ENCODE results near the gene CENPU.

The CENPU gene

DNA sequence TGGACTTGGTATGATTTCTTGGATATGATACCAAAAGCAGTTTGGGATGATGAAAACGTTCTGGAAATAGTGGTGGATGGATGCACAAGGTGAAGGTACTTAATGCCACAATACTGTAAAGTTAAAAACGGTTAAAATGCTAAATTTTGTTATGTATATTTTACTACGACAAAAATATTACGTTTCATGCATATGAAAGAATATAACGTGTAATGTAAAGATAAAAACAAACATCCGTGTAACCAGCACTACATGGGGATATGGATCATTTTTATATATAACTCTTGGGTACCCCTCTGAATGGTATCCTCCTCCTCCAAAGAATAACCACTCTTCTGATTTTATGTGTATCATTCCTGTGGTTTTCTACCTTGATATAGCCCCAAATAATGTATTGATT lies 862 bp upstream of the CENPU start:
- ChIA-PET POLR2A (no interaction called here), CTCF (interaction anchor here (1.0 to 1.7 kb wide), 5 partner anchors 11 to 472 kb away, joined by 3 to 9 read pairs (median 3); no protein-coding TSS in a partner anchor)
- 0% methylated on average over 1 of the region's 6 CpGs for WGBS (ENCODE audit: insufficient coverage)
- Histone ChIP-seq H3K4me1 (ENCODE audit: control extremely low read depth in 1 of 4, control insufficient read depth in 4 of 4, insufficient read depth in 4 of 4, low read length in 3 of 4) (peaks cover 4 to 36% (median 21%) of the 10 kb centered on the region in 4 experiments), H3K27ac (ENCODE audit: insufficient read depth in 1 of 2, low read depth in 1 of 2, low read length in 2 of 2, poor library complexity in 1 of 2, severe bottlenecking in 2 of 2) (peak overlapping the region in 1 of 2 experiments; percentile 65), H3K36me3 (ENCODE audit: control insufficient read depth in 4 of 4, insufficient read depth in 4 of 4, low read length in 3 of 4) (peaks cover 0 to 17% (median 2%) of the 10 kb centered on the region in 4 experiments), H3K9me3 (ENCODE audit: control extremely low read depth in 1 of 5, control insufficient read depth in 4 of 5, insufficient read depth in 2 of 5, low read depth in 1 of 5, low read length in 4 of 5) (no peaks in the 10 kb centered on the region), H3K27me3 (replicated peaks in 2 of 5; ENCODE audit: control insufficient read depth in 4 of 5, insufficient read depth in 5 of 5, low read length in 4 of 5) (no peaks in the 10 kb centered on the region), H3K4me3 (ENCODE audit: control insufficient read depth in 1 of 7, extremely low read depth in 1 of 7, insufficient read depth in 4 of 7, low read depth in 2 of 7, low read length in 6 of 7) (peak overlapping the region in 6 of 7 experiments; percentile 48 to 99 (median 96))
- no peak for DNase-seq

GRCh38 chr4:184732126-184732525 lies 1.8 kb downstream of the CENPU start:
- Histone ChIP-seq H3K4me3 (ENCODE audit: control insufficient read depth in 1 of 7, extremely low read depth in 1 of 7, insufficient read depth in 4 of 7, low read depth in 2 of 7, low read length in 6 of 7) (peak overlapping the region in 4 of 7 experiments; percentile 88 to 99 (median 98)), H3K27me3 (replicated peaks in 2 of 5; ENCODE audit: control insufficient read depth in 4 of 5, insufficient read depth in 5 of 5, low read length in 4 of 5) (no peaks in the 10 kb centered on the region), H3K36me3 (ENCODE audit: control insufficient read depth in 4 of 4, insufficient read depth in 4 of 4, low read length in 3 of 4) (peaks cover 9 to 43% (median 19%) of the 10 kb centered on the region in 4 experiments), H3K4me1 (ENCODE audit: control extremely low read depth in 1 of 4, control insufficient read depth in 4 of 4, insufficient read depth in 4 of 4, low read length in 3 of 4) (peaks cover 4 to 30% (median 17%) of the 10 kb centered on the region in 4 experiments), H3K27ac (ENCODE audit: insufficient read depth in 1 of 2, low read depth in 1 of 2, low read length in 2 of 2, poor library complexity in 1 of 2, severe bottlenecking in 2 of 2) (no peak overlapping the region), H3K9me3 (ENCODE audit: control extremely low read depth in 1 of 5, control insufficient read depth in 4 of 5, insufficient read depth in 2 of 5, low read depth in 1 of 5, low read length in 4 of 5) (peaks cover 0 to 8% (median 0%) of the 10 kb centered on the region in 5 experiments)
- WGBS (ENCODE audit: insufficient coverage), result 90% methylated on average over 2 of the region's 4 CpGs
- ChIA-PET POLR2A (no interaction called here), CTCF (interaction anchor here (1.7 kb wide), 1 partner anchor 9 kb away, joined by 4 read pairs; no protein-coding TSS in a partner anchor)
- DNase-seq, result no peak

- Histone ChIP-seq H3K4me3 (ENCODE audit: control insufficient read depth in 1 of 7, extremely low read depth in 1 of 7, insufficient read depth in 4 of 7, low read depth in 2 of 7, low read length in 6 of 7) (no peak overlapping the region), H3K9me3 (ENCODE audit: control extremely low read depth in 1 of 5, control insufficient read depth in 4 of 5, insufficient read depth in 2 of 5, low read depth in 1 of 5, low read length in 4 of 5) (peaks cover 0 to 8% (median 0%) of the 10 kb centered on the region in 5 experiments), H3K27me3 (replicated peaks in 2 of 5; ENCODE audit: control insufficient read depth in 4 of 5, insufficient read depth in 5 of 5, low read length in 4 of 5) (no peaks in the 10 kb centered on the region), H3K27ac (ENCODE audit: insufficient read depth in 1 of 2, low read depth in 1 of 2, low read length in 2 of 2, poor library complexity in 1 of 2, severe bottlenecking in 2 of 2) (no peak overlapping the region), H3K4me1 (ENCODE audit: control extremely low read depth in 1 of 4, control insufficient read depth in 4 of 4, insufficient read depth in 4 of 4, low read length in 3 of 4) (peaks cover 4 to 31% (median 19%) of the 10 kb centered on the region in 4 experiments), H3K36me3 (ENCODE audit: control insufficient read depth in 4 of 4, insufficient read depth in 4 of 4, low read length in 3 of 4) (peaks cover 9 to 50% (median 19%) of the 10 kb centered on the region in 4 experiments)
- POLR2A ChIA-PET, result no interaction called here
- WGBS (ENCODE audit: insufficient coverage), result 93% methylated on average over 2 of the region's 6 CpGs
- DNase-seq, result no peak
- CTCF ChIA-PET, result no interaction called here
These were observed 2.8 kb downstream of the CENPU start for GRCh38 chr4:184731056-184731455.

GRCh38 chr4:184729946-184730345 lies 4.0 kb downstream of the CENPU start:
- no peak for DNase-seq
- peaks cover 0 to 8% (median 0%) of the 10 kb centered on the region in 5 experiments for H3K9me3 ChIP-seq (ENCODE audit: control extremely low read depth in 1 of 5, control insufficient read depth in 4 of 5, insufficient read depth in 2 of 5, low read depth in 1 of 5, low read length in 4 of 5)
- ChIA-PET POLR2A (no interaction called here), CTCF (no interaction called here)
- WGBS (ENCODE audit: insufficient coverage), result 97% methylated on average over 4 of the region's 5 CpGs
- H3K4me1 ChIP-seq (ENCODE audit: control extremely low read depth in 1 of 4, control insufficient read depth in 4 of 4, insufficient read depth in 4 of 4, low read length in 3 of 4), result peaks cover 4 to 30% (median 19%) of the 10 kb centered on the region in 4 experiments
- no peak overlapping the region for H3K4me3 ChIP-seq (ENCODE audit: control insufficient read depth in 1 of 7, extremely low read depth in 1 of 7, insufficient read depth in 4 of 7, low read depth in 2 of 7, low read length in 6 of 7)
- H3K27me3 ChIP-seq (replicated peaks in 2 of 5; ENCODE audit: control insufficient read depth in 4 of 5, insufficient read depth in 5 of 5, low read length in 4 of 5), result no peaks in the 10 kb centered on the region
- no peak overlapping the region for H3K27ac ChIP-seq (ENCODE audit: insufficient read depth in 1 of 2, low read depth in 1 of 2, low read length in 2 of 2, poor library complexity in 1 of 2, severe bottlenecking in 2 of 2)
- H3K36me3 ChIP-seq (ENCODE audit: control insufficient read depth in 4 of 4, insufficient read depth in 4 of 4, low read length in 3 of 4), result peaks cover 9 to 61% (median 22%) of the 10 kb centered on the region in 4 experiments

DNA sequence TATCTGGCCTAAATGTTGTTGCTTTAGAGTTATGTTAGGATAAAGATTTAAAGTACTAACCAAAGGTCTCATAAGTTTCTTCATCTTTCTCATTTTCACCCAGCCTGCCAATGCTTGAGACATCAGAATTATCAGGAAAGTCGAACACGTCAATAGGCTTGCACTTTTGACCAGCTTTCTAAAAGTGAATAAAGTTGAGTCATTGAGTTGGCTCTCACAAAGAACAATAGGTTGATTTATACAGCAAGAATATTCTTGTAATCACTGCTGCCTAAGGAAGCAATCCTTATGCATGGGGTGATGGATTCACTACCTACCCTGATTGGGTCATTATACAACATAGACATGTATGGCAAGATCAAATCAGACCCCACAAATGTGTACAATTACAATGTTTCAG lies 5.0 kb downstream of the CENPU start:
- peaks cover 11 to 70% (median 26%) of the 10 kb centered on the region in 4 experiments for H3K36me3 ChIP-seq (ENCODE audit: control insufficient read depth in 4 of 4, insufficient read depth in 4 of 4, low read length in 3 of 4)
- no peaks in the 10 kb centered on the region for H3K27me3 ChIP-seq (replicated peaks in 2 of 5; ENCODE audit: control insufficient read depth in 4 of 5, insufficient read depth in 5 of 5, low read length in 4 of 5)
- no CpG with 5 or more reads among the region's 2 CpGs for WGBS (ENCODE audit: insufficient coverage)
- no peak overlapping the region for H3K4me3 ChIP-seq (ENCODE audit: control insufficient read depth in 1 of 7, extremely low read depth in 1 of 7, insufficient read depth in 4 of 7, low read depth in 2 of 7, low read length in 6 of 7)
- ChIA-PET CTCF (no interaction called here), POLR2A (no interaction called here)
- no peak for DNase-seq
- peaks cover 4 to 26% (median 15%) of the 10 kb centered on the region in 4 experiments for H3K4me1 ChIP-seq (ENCODE audit: control extremely low read depth in 1 of 4, control insufficient read depth in 4 of 4, insufficient read depth in 4 of 4, low read length in 3 of 4)
- H3K9me3 ChIP-seq (ENCODE audit: control extremely low read depth in 1 of 5, control insufficient read depth in 4 of 5, insufficient read depth in 2 of 5, low read depth in 1 of 5, low read length in 4 of 5), result peaks cover 0 to 8% (median 0%) of the 10 kb centered on the region in 5 experiments
- no peak overlapping the region for H3K27ac ChIP-seq (ENCODE audit: insufficient read depth in 1 of 2, low read depth in 1 of 2, low read length in 2 of 2, poor library complexity in 1 of 2, severe bottlenecking in 2 of 2)

DNA sequence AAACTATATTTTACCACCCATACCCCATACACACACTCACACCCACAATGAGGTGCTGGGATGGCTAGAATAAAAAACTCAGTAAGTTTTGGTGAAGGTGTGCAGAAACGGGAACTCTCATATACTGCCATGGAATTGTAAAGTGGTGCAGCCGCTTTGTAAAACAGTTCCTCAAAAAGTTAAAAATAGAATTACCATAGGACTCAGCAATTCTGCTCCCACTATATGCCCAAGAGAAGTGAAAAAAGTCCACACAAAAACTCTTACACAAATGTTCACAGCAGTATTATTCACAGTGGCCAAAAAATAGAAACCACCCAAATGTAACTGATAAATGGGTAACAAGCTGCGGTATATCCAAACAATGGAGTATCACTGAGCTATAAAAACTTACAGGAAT lies 6.5 kb downstream of the CENPU start:
- DNase-seq, result peak in 2 of 3 donors; percentile 42 to 63
- H3K4me3 ChIP-seq (ENCODE audit: control insufficient read depth in 1 of 7, extremely low read depth in 1 of 7, insufficient read depth in 4 of 7, low read depth in 2 of 7, low read length in 6 of 7), result no peak overlapping the region
- H3K27ac ChIP-seq (ENCODE audit: insufficient read depth in 1 of 2, low read depth in 1 of 2, low read length in 2 of 2, poor library complexity in 1 of 2, severe bottlenecking in 2 of 2), result no peak overlapping the region
- WGBS (ENCODE audit: insufficient coverage), result 100% methylated on average over 1 of the region's 3 CpGs
- peaks cover 0 to 15% (median 6%) of the 10 kb centered on the region in 4 experiments for H3K4me1 ChIP-seq (ENCODE audit: control extremely low read depth in 1 of 4, control insufficient read depth in 4 of 4, insufficient read depth in 4 of 4, low read length in 3 of 4)
- peaks cover 0 to 8% (median 0%) of the 10 kb centered on the region in 5 experiments for H3K9me3 ChIP-seq (ENCODE audit: control extremely low read depth in 1 of 5, control insufficient read depth in 4 of 5, insufficient read depth in 2 of 5, low read depth in 1 of 5, low read length in 4 of 5)
- ChIA-PET POLR2A (no interaction called here), CTCF (no interaction called here)
- peaks cover 11 to 79% (median 29%) of the 10 kb centered on the region in 4 experiments for H3K36me3 ChIP-seq (ENCODE audit: control insufficient read depth in 4 of 4, insufficient read depth in 4 of 4, low read length in 3 of 4)
- H3K27me3 ChIP-seq (replicated peaks in 2 of 5; ENCODE audit: control insufficient read depth in 4 of 5, insufficient read depth in 5 of 5, low read length in 4 of 5), result no peaks in the 10 kb centered on the region

DNA sequence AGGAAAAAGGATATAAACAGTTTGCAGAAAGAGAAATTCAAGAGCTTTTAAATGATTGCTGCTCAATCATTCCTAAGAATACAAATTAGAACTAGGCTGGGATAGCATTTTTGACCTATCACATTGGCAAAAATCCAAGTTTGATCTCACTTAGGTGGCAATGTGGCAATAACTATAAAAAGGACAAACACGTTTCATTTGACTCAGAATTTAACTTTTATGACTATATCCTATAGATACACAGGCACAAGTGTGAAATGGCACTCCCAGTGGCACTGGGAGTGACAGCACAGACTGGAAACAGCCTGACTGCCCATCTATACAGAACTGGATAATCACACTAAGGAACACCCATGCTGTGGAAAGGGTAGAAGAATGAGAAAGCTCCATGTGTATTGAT lies 11.1 kb downstream of the CENPU start:
- Histone ChIP-seq H3K9me3 (ENCODE audit: control extremely low read depth in 1 of 5, control insufficient read depth in 4 of 5, insufficient read depth in 2 of 5, low read depth in 1 of 5, low read length in 4 of 5) (peaks cover 0 to 13% (median 0%) of the 10 kb centered on the region in 5 experiments), H3K4me1 (ENCODE audit: control extremely low read depth in 1 of 4, control insufficient read depth in 4 of 4, insufficient read depth in 4 of 4, low read length in 3 of 4) (peaks cover 0 to 10% (median 1%) of the 10 kb centered on the region in 4 experiments), H3K27me3 (replicated peaks in 2 of 5; ENCODE audit: control insufficient read depth in 4 of 5, insufficient read depth in 5 of 5, low read length in 4 of 5) (no peaks in the 10 kb centered on the region), H3K27ac (ENCODE audit: insufficient read depth in 1 of 2, low read depth in 1 of 2, low read length in 2 of 2, poor library complexity in 1 of 2, severe bottlenecking in 2 of 2) (no peak overlapping the region), H3K4me3 (ENCODE audit: control insufficient read depth in 1 of 7, extremely low read depth in 1 of 7, insufficient read depth in 4 of 7, low read depth in 2 of 7, low read length in 6 of 7) (no peak overlapping the region), H3K36me3 (ENCODE audit: control insufficient read depth in 4 of 4, insufficient read depth in 4 of 4, low read length in 3 of 4) (peaks cover 15 to 73% (median 38%) of the 10 kb centered on the region in 4 experiments)
- ChIA-PET POLR2A (no interaction called here), CTCF (interaction anchor here (0.5 to 1.5 kb wide), 7 partner anchors 9 to 413 kb away, joined by 3 to 5 read pairs (median 3); no protein-coding TSS in a partner anchor)
- no CpG with 5 or more reads among the region's 1 CpG for WGBS (ENCODE audit: insufficient coverage)
- peak in 1 of 3 donors; percentile 20 for DNase-seq
